ENCODE measurements around the gene RNF212.

The RNF212 gene

GRCh38 chr4:1030559-1030958 lies 82.8 kb downstream of the RNF212 start:
- DNase-seq, result no peak

DNA sequence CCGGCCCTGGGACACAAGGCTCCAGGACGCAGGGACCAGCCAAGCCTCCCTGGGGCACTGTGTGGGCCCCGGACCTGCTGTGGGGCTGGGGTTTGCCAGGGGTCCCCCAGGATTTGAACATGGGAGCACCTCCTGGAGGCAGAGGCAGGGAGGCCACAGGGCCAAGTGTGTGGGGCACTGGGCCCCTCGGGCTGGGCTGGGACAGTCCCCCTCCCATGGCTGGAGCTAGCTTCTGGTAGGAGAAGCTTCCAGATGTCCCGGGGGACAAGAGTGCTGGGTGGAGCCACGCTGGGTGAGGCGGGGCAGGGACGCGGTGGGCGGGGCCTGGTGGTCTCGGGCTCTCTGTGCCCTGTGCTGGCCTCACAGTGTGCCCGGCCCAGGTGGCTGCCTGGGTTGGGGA lies 83.3 kb downstream of the RNF212 start:
- DNase-seq, result no peak

DNA sequence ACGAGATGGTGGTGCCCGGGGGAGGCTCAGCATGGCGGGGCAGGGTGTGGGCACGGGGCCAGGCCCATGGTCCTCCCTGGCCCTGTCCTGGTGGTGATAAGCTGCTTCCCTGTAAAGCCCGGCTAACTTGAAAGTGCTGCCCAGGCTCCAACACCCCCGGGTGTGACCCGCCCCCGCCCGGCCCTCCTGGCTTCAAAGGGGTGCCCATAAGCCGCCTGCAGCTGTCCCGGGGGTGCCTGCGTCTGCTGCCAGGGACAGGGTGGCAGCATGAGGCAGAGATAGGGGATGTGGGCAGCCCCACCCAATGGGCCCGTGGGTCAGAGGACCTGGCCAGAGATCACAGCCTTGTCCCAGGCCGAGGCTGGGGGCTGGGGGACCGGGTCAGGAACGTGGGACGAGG lies 83.8 kb downstream of the RNF212 start:
- DNase-seq, result no peak

DNA sequence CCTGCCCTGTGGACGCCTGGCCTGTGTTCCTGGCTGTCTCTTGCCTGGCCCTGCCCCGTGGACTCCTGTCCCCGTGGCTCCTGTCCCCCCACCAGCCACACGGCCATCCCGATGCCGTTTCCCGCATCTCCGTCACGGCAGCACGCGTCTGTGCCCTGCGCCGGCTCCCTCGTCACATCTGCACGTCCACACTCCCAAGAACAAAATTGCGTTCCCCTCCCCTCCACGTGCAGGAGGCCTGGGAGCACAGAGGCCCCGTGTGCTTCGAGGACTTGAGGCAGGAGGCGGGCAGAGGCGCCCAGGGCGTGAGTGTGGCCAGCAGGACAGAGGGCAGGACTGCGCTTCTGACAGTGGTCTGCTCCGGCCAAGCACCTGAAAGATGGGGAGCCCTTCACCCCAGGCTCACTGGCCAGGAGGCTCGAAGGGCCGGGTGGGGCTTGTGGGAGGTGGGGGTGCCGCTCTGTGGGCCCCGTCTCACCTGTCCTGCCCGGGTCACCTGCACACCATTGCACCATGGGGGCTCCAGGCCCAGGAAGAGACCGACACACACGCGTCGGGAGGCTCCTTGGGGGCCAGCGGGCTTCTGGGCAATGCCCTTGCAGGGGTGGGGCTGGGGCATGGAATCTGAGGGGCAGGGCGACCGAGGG lies 84.7 kb downstream of the RNF212 start:
- DNase-seq, result no peak

DNA sequence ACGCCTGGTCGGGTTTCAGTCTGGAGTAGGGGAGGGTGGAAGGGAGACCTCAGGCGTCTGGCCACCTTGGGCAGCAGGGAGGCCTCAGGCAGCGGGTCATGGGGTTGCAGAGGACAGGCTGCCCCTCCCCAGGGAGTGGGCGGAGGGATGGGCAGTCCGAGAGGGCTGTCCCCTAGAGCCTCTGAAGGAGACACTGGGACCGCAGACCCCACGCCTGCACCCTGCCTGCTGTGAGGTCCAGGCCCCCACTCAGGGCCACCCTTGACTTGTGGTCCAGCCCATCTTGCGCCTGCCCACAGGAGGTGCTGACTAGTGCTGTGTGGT lies 85.5 kb downstream of the RNF212 start:
- DNase-seq, result no peak

GRCh38 chr4:1027219-1027914 lies 86.0 kb downstream of the RNF212 start:
- no peak for DNase-seq

DNA sequence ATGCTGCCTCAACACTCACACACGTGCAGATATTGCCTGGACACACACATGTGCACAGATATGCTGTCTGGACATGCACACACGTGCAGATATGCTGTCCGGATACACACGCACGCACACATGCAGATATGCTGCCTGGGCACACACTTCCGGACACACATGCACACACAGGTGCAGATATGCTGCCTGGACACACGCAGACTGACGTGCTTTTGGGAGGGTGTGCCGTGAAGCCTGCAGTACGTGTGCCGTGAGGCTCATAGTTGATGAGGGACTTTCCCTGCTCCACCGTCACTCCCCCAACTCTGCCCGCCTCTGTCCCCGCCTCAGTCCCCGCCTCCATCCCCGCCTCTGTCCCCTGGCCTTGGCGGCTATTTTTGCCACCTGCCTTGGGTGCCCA lies 87.2 kb downstream of the RNF212 start:
- peak; percentile 79 for DNase-seq

DNA sequence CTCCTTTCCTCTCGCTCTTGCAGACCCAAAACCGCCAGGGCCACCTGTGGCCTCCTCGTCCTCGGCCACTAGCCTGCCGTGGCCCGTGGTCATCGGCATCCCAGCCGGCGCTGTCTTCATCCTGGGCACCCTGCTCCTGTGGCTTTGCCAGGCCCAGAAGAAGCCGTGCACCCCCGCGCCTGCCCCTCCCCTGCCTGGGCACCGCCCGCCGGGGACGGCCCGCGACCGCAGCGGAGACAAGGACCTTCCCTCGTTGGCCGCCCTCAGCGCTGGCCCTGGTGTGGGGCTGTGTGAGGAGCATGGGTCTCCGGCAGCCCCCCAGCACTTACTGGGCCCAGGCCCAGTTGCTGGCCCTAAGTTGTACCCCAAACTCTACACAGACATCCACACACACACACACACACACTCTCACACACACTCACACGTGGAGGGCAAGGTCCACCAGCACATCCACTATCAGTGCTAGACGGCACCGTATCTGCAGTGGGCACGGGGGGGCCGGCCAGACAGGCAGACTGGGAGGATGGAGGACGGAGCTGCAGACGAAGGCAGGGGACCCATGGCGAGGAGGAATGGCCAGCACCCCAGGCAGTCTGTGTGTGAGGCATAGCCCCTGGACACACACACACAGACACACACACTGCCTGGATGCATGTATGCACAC lies 88.3 kb downstream of the RNF212 start:
- DNase-seq, result no peak

DNA sequence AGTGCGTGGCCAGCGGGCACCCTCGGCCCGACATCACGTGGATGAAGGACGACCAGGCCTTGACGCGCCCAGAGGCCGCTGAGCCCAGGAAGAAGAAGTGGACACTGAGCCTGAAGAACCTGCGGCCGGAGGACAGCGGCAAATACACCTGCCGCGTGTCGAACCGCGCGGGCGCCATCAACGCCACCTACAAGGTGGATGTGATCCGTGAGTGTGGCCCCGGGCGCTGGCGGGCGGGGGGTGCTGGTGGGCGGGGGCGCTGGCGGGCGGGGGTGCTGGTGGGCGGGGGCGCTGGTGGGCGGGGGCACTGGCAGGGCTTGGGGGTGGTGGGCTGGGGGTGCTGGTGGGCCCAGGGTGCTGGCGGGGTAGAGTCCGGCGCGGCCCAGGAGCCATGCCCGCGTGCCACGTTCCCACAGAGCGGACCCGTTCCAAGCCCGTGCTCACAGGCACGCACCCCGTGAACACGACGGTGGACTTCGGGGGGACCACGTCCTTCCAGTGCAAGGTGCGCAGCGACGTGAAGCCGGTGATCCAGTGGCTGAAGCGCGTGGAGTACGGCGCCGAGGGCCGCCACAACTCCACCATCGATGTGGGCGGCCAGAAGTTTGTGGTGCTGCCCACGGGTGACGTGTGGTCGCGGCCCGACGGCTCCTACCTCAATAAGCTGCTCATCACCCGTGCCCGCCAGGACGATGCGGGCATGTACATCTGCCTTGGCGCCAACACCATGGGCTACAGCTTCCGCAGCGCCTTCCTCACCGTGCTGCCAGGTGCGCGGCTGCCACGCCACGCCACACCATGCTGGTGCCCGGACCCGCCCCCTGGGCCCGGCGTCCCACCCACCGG lies 89.2 kb downstream of the RNF212 start:
- no peak for DNase-seq

DNA sequence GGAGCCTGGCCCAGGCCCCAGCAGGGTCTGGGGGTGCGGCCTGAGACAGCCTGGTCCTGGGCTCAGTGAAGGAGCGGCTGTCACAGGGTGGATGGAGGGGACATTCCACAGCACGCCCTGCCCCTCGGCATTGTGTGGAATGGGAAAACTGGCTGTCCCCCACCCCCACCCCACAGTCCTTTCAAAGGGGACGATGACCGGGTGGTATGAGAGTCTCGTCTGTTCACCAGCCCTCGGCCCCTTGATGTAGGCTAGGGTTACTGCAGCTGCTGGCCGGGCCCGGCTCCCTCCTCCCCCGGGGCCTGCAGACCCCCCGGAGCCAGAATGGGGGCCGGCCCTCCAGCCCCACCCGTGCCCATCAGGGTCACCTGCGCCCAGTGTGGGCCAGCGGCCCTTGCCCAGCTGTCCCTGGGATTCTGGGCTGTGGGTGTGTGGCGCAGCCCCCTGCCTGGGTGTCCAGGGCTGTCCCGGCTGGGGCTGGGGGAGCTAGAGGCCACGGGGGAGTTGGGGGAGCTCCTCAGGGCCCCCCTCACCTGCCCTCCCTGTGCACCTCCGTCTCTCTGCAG lies 90.2 kb downstream of the RNF212 start:
- no peak for DNase-seq

GRCh38 chr4:1022739-1023066 lies 90.7 kb downstream of the RNF212 start:
- DNase-seq, result no peak

- DNase-seq, result no peak
Measured at GRCh38 chr4:1022051-1022738, 91.2 kb downstream of the RNF212 start.
